Lower lobe of right lung (tissue), 2 donors: Measurements from ENCODE around the gene CAPN3. TPM values are rescaled to one million over a fixed set of nuclear protein-coding genes. Genes with fewer than 3 reads are reported as not detected.

ENCODE experiments used
- ATAC-seq, 2 donors: fragments of 200-7000 bp; cut with Tn5 transposase; one replicate each; pipeline ENCODE4 v1.9.1; 2020 to 2022; ENCODE audit warnings: mild to moderate bottlenecking in 2 of 2, moderate library complexity in 2 of 2
- DNase-seq: peaks from one replicate; pipeline ENCODE4 v3.0.0-alpha.2; 2020
- H3K27ac ChIP-seq: fragments of 200-600 bp; one replicate; pipeline ENCODE4 v1.8.0; 2022
- H3K27me3 ChIP-seq: fragments of 200-600 bp; one replicate; pipeline ENCODE4 v1.8.0; 2022; ENCODE audit warnings: low read depth
- H3K36me3 ChIP-seq: fragments of 200-600 bp; one replicate; pipeline ENCODE4 v1.8.0; 2022; ENCODE audit warnings: mild to moderate bottlenecking
- H3K4me1 ChIP-seq: fragments of 200-600 bp; one replicate; pipeline ENCODE4 v1.8.0; 2022
- H3K4me3 ChIP-seq: fragments of 200-600 bp; one replicate; pipeline ENCODE4 v1.8.0; 2022; ENCODE audit warnings: mild to moderate bottlenecking
- H3K9me3 ChIP-seq: fragments of 200-600 bp; one replicate; pipeline ENCODE4 v1.8.0; 2022
- CTCF ChIP-seq: fragments of 200-600 bp; IDR thresholded peaks from one replicate; pipeline ENCODE4 v1.8.0; 2022; ENCODE audit warnings: antibody characterized with exemption, mild to moderate bottlenecking
- intact Hi-C: fragments of 100-400 bp; cut with DNase I; formaldehyde crosslinking; loops from one replicate; pipeline ENCODE4 v1.11.0; 2022
- total RNA-seq: library from RNA; stranded (reverse); fragmentation: NEBNext Ultra II Directional; extraction: Animal tissue kit (Norgen Biotek cat#: 25700); gene quantifications from one replicate; pipeline ENCODE4 v1.2.1, GENCODE V29; 2021
- donor health status: DM: no; HTN: yes; CAD: no; lungs with severe emphysema.

CAPN3 gene
- total RNA-seq, 1 donor from 2014 or later, result 47.2 TPM

GRCh38 chr15:42444415-42445063 lies 85.2 kb downstream of the CAPN3 start:
- H3K27ac ChIP-seq, result no peak overlapping the region
- DNase-seq, result no peak
- no peaks in the 10 kb centered on the region for H3K4me1 ChIP-seq
- ATAC-seq, result no peak
- H3K27me3 ChIP-seq, result no peaks in the 10 kb centered on the region
- no peak overlapping the region for H3K4me3 ChIP-seq
- intact Hi-C loops, result no loop called here
- H3K9me3 ChIP-seq, result no peaks in the 10 kb centered on the region
- TF ChIP-seq CTCF, result no peak
- H3K36me3 ChIP-seq, result peaks cover 100% of the 10 kb centered on the region

- Histone ChIP-seq H3K4me1 (peaks cover 5% of the 10 kb centered on the region), H3K27me3 (no peaks in the 10 kb centered on the region), H3K4me3 (no peak overlapping the region), H3K9me3 (no peaks in the 10 kb centered on the region), H3K36me3 (peaks cover 100% of the 10 kb centered on the region), H3K27ac (no peak overlapping the region)
- ATAC-seq, result no peak
- DNase-seq, result no peak
- intact Hi-C loops, result no loop called here
- TF ChIP-seq CTCF, result no peak
Observed at GRCh38 chr15:42445551-42445950, 86.2 kb downstream of the CAPN3 start.

- no peak overlapping the region for H3K27ac ChIP-seq
- H3K4me3 ChIP-seq, result no peak overlapping the region
- no peak for TF ChIP-seq CTCF
- H3K27me3 ChIP-seq, result no peaks in the 10 kb centered on the region
- no peak for ATAC-seq
- DNase-seq, result no peak
- H3K4me1 ChIP-seq, result peaks cover 11% of the 10 kb centered on the region
- H3K9me3 ChIP-seq, result no peaks in the 10 kb centered on the region
- peaks cover 97% of the 10 kb centered on the region for H3K36me3 ChIP-seq
- intact Hi-C loops, result no loop called here
Observed at GRCh38 chr15:42447599-42447998, 88.3 kb downstream of the CAPN3 start.

- Histone ChIP-seq H3K9me3 (no peaks in the 10 kb centered on the region), H3K36me3 (peaks cover 90% of the 10 kb centered on the region), H3K27ac (no peak overlapping the region), H3K4me3 (no peak overlapping the region), H3K27me3 (no peaks in the 10 kb centered on the region), H3K4me1 (peaks cover 11% of the 10 kb centered on the region)
- DNase-seq (no peak), ATAC-seq (no peak)
- no peak for TF ChIP-seq CTCF
- intact Hi-C loops, result no loop called here
Observed at GRCh38 chr15:42448281-42448680, 89.0 kb downstream of the CAPN3 start.

GRCh38 chr15:42449770-42450424 lies 90.6 kb downstream of the CAPN3 start:
- peak; percentile 78 to 80 for ATAC-seq
- H3K27me3 ChIP-seq, result no peaks in the 10 kb centered on the region
- peak; percentile 45 for DNase-seq
- no peaks in the 10 kb centered on the region for H3K9me3 ChIP-seq
- intact Hi-C loops, result no loop called here
- peaks cover 11% of the 10 kb centered on the region for H3K4me1 ChIP-seq
- H3K36me3 ChIP-seq, result peaks cover 80% of the 10 kb centered on the region
- H3K27ac ChIP-seq, result peak overlapping the region; percentile 54
- no peak for TF ChIP-seq CTCF
- H3K4me3 ChIP-seq, result peak overlapping the region; percentile 9
